Activated CD8-positive, alpha-beta memory T cell treated with anti-CD3 and anti-CD28 coated beads, Interleukin-2, amount 10 ng/mL, durations not matched to agents 7 days and 5 days (primary cell): ENCODE data around the gene CHTF8. TPM values are rescaled to one million over a fixed set of nuclear protein-coding genes. Genes with fewer than 3 reads are reported as not detected.

ENCODE experiments used
- ATAC-seq: fragments of 150-1000 bp; cut with Tn5 transposase; one replicate; pipeline ENCODE4 v1.10.0; 2021; ENCODE audit warnings: moderate library complexity
- CTCF ChIA-PET: fragments of 350-600 bp; sonication (Branson Sonifier 250); formaldehyde crosslinking; loops from one replicate; lab custom pipeline; 2021; ENCODE audit warnings: antibody characterized with exemption; lab: Charles Lee
- DNase-seq: peaks from one replicate; pipeline ENCODE4 v3.0.0-alpha.2; 2020
- H3K27ac Mint-ChIP-seq: one replicate; pipeline ENCODE4 v1.8.0; 2021; ENCODE audit warnings: mild to moderate bottlenecking, mixed read lengths
- H3K27me3 Mint-ChIP-seq: one replicate; pipeline ENCODE4 v1.8.0; 2021; ENCODE audit warnings: mixed read lengths
- H3K36me3 Mint-ChIP-seq: one replicate; pipeline ENCODE4 v1.8.0; 2021; ENCODE audit warnings: mild to moderate bottlenecking, mixed read lengths
- H3K4me1 Mint-ChIP-seq: one replicate; pipeline ENCODE4 v1.8.0; 2021; ENCODE audit warnings: mixed read lengths
- H3K4me3 Mint-ChIP-seq: one replicate; pipeline ENCODE4 v1.8.0; 2021; ENCODE audit warnings: mild to moderate bottlenecking, moderate library complexity, mixed read lengths
- H3K9me3 Mint-ChIP-seq: one replicate; pipeline ENCODE4 v1.8.0; 2022; ENCODE audit warnings: low read depth, mixed read lengths
- total RNA-seq, 2 experiments: library from RNA; stranded (reverse); gene quantifications; one replicate each; pipeline ENCODE4 v1.2.3, GENCODE V29; 2021

Gene CHTF8
- total RNA-seq, 2 experiments from 2014 or later: 133 to 147 TPM

GRCh38 chr16:69084289-69084688, 48.1 kb downstream of the CHTF8 start:
- no peaks in the 10 kb centered on the region for H3K27me3 Mint-ChIP-seq
- CTCF ChIA-PET: interaction anchor here (0.5 to 1.2 kb wide), 2 partner anchors 182 to 1372 kb away, joined by 3 read pairs; no protein-coding TSS in a partner anchor
- ATAC-seq (no peak), DNase-seq (no peak)
- peaks cover 4% of the 10 kb centered on the region for H3K36me3 Mint-ChIP-seq
- no peak overlapping the region for H3K27ac Mint-ChIP-seq
- H3K4me1 Mint-ChIP-seq: peaks cover 20% of the 10 kb centered on the region
- no peaks in the 10 kb centered on the region for H3K9me3 Mint-ChIP-seq
- no peak overlapping the region for H3K4me3 Mint-ChIP-seq

- Mint-ChIP-seq H3K9me3 (no peaks in the 10 kb centered on the region), H3K36me3 (peaks cover 4% of the 10 kb centered on the region), H3K4me3 (no peak overlapping the region), H3K27me3 (no peaks in the 10 kb centered on the region), H3K4me1 (peaks cover 11% of the 10 kb centered on the region), H3K27ac (no peak overlapping the region)
- no peak for DNase-seq
- ATAC-seq: no peak
- CTCF ChIA-PET: no interaction called here
Measured at GRCh38 chr16:69083306-69083941, 49.0 kb downstream of the CHTF8 start.

- ATAC-seq: no peak
- Mint-ChIP-seq H3K9me3 (no peaks in the 10 kb centered on the region), H3K4me3 (no peak overlapping the region), H3K4me1 (no peaks in the 10 kb centered on the region), H3K36me3 (no peaks in the 10 kb centered on the region), H3K27me3 (no peaks in the 10 kb centered on the region), H3K27ac (no peak overlapping the region)
- DNase-seq: no peak
- CTCF ChIA-PET: no interaction called here
Measured at GRCh38 chr16:69079697-69080096, 52.7 kb downstream of the CHTF8 start.

- Mint-ChIP-seq H3K4me3 (no peak overlapping the region), H3K36me3 (no peaks in the 10 kb centered on the region), H3K27me3 (no peaks in the 10 kb centered on the region), H3K27ac (no peak overlapping the region), H3K4me1 (no peaks in the 10 kb centered on the region), H3K9me3 (no peaks in the 10 kb centered on the region)
- ATAC-seq (no peak), DNase-seq (no peak)
- CTCF ChIA-PET: no interaction called here
Measured at GRCh38 chr16:69078073-69078472, 54.3 kb downstream of the CHTF8 start.

GRCh38 chr16:69077251-69077650, 55.1 kb downstream of the CHTF8 start:
- CTCF ChIA-PET: no interaction called here
- no peaks in the 10 kb centered on the region for H3K4me1 Mint-ChIP-seq
- DNase-seq (no peak), ATAC-seq (no peak)
- H3K27ac Mint-ChIP-seq: no peak overlapping the region
- H3K9me3 Mint-ChIP-seq: no peaks in the 10 kb centered on the region
- no peak overlapping the region for H3K4me3 Mint-ChIP-seq
- H3K36me3 Mint-ChIP-seq: no peaks in the 10 kb centered on the region
- H3K27me3 Mint-ChIP-seq: no peaks in the 10 kb centered on the region

- H3K4me3 Mint-ChIP-seq: no peak overlapping the region
- H3K36me3 Mint-ChIP-seq: no peaks in the 10 kb centered on the region
- H3K4me1 Mint-ChIP-seq: no peaks in the 10 kb centered on the region
- DNase-seq: no peak
- no peak for ATAC-seq
- H3K9me3 Mint-ChIP-seq: no peaks in the 10 kb centered on the region
- CTCF ChIA-PET: interaction anchor here (0.8 kb wide), 1 partner anchor 51 kb away, joined by 4 read pairs; no protein-coding TSS in a partner anchor
- H3K27me3 Mint-ChIP-seq: no peaks in the 10 kb centered on the region
- no peak overlapping the region for H3K27ac Mint-ChIP-seq
Measured at GRCh38 chr16:69073181-69073702, 59.1 kb downstream of the CHTF8 start.

GRCh38 chr16:69072640-69072974, 59.8 kb downstream of the CHTF8 start:
- CTCF ChIA-PET: interaction anchor here (0.8 kb wide), 1 partner anchor 51 kb away, joined by 4 read pairs; no protein-coding TSS in a partner anchor

GRCh38 chr16:69071036-69071435, 61.4 kb downstream of the CHTF8 start:
- Mint-ChIP-seq H3K27ac (no peak overlapping the region), H3K36me3 (no peaks in the 10 kb centered on the region), H3K4me1 (no peaks in the 10 kb centered on the region), H3K27me3 (no peaks in the 10 kb centered on the region), H3K4me3 (no peak overlapping the region), H3K9me3 (no peaks in the 10 kb centered on the region)
- DNase-seq (no peak), ATAC-seq (no peak)
- CTCF ChIA-PET: no interaction called here

More at GRCh38 chr16:69072640-69072974, 59.8 kb downstream of the CHTF8 start:
- Mint-ChIP-seq H3K9me3 (no peaks in the 10 kb centered on the region), H3K27ac (no peak overlapping the region), H3K36me3 (no peaks in the 10 kb centered on the region), H3K4me1 (no peaks in the 10 kb centered on the region), H3K4me3 (no peak overlapping the region), H3K27me3 (no peaks in the 10 kb centered on the region)
- ATAC-seq: no peak
- no peak for DNase-seq

- CTCF ChIA-PET: no interaction called here
- Mint-ChIP-seq H3K4me1 (no peaks in the 10 kb centered on the region), H3K27ac (no peak overlapping the region), H3K36me3 (no peaks in the 10 kb centered on the region), H3K9me3 (no peaks in the 10 kb centered on the region), H3K4me3 (no peak overlapping the region), H3K27me3 (no peaks in the 10 kb centered on the region)
- no peak for DNase-seq
- no peak for ATAC-seq
Measured at GRCh38 chr16:69069504-69069903, 62.9 kb downstream of the CHTF8 start.

Other genes with a start within 250 kb of the CHTF8 start
- under 1 TPM; 0.29 to 0.47 TPM for gene HAS3, start 26.9 kb downstream of the CHTF8 start, total RNA-seq
- 10 to 100 TPM; 57.7 to 82.3 TPM for gene UTP4, start 61 bp upstream of the CHTF8 start, total RNA-seq
- gene SNTB2, start 54.6 kb upstream of the CHTF8 start, total RNA-seq: 10 to 100 TPM; 21.5 to 30.6 TPM
- gene VPS4A, start 178.8 kb upstream of the CHTF8 start, total RNA-seq: 10 to 100 TPM; 31.5 to 38.9 TPM
- 10 to 100 TPM; 18.3 to 21.3 TPM for gene PDF, start 198.0 kb upstream of the CHTF8 start, total RNA-seq
- 10 to 100 TPM; 27.6 to 32.7 TPM for gene COG8, start 207.0 kb upstream of the CHTF8 start, total RNA-seq
- gene NIP7, start 207.2 kb upstream of the CHTF8 start, total RNA-seq: 10 to 100 TPM; 36.2 to 48.8 TPM
- 1 to 10 TPM; 1.5 TPM for gene TMED6, start 219.2 kb upstream of the CHTF8 start, total RNA-seq